Lower lobe of right lung (tissue), 2 donors: ENCODE data around the gene FEZ2. TPM values are rescaled to one million over a fixed set of nuclear protein-coding genes. Genes with fewer than 3 reads are reported as not detected.
A peak's percentile ranks its signal among the peaks of the same experiment; 100 is the strongest.

Experiments used
- ATAC-seq, 2 donors: fragments of 200-7000 bp; cut with Tn5 transposase; one replicate each; pipeline ENCODE4 v1.9.1; 2020 to 2022; ENCODE audit warnings: mild to moderate bottlenecking in 2 of 2, moderate library complexity in 2 of 2
- DNase-seq: peaks from one replicate; pipeline ENCODE4 v3.0.0-alpha.2; 2020
- H3K27ac ChIP-seq: fragments of 200-600 bp; one replicate; pipeline ENCODE4 v1.8.0; 2022
- H3K27me3 ChIP-seq: fragments of 200-600 bp; one replicate; pipeline ENCODE4 v1.8.0; 2022; ENCODE audit warnings: low read depth
- H3K36me3 ChIP-seq: fragments of 200-600 bp; one replicate; pipeline ENCODE4 v1.8.0; 2022; ENCODE audit warnings: mild to moderate bottlenecking
- H3K4me1 ChIP-seq: fragments of 200-600 bp; one replicate; pipeline ENCODE4 v1.8.0; 2022
- H3K4me3 ChIP-seq: fragments of 200-600 bp; one replicate; pipeline ENCODE4 v1.8.0; 2022; ENCODE audit warnings: mild to moderate bottlenecking
- H3K9me3 ChIP-seq: fragments of 200-600 bp; one replicate; pipeline ENCODE4 v1.8.0; 2022
- CTCF ChIP-seq: fragments of 200-600 bp; IDR thresholded peaks from one replicate; pipeline ENCODE4 v1.8.0; 2022; ENCODE audit warnings: antibody characterized with exemption, mild to moderate bottlenecking
- intact Hi-C: fragments of 100-400 bp; cut with DNase I; formaldehyde crosslinking; loops from one replicate; pipeline ENCODE4 v1.11.0; 2022
- total RNA-seq: library from RNA; stranded (reverse); fragmentation: NEBNext Ultra II Directional; extraction: Animal tissue kit (Norgen Biotek cat#: 25700); gene quantifications from one replicate; pipeline ENCODE4 v1.2.1, GENCODE V29; 2021
- donor health status: DM: no; HTN: yes; CAD: no; lungs with severe emphysema.

The FEZ2 gene
- total RNA-seq, 1 donor from 2014 or later, result 44.0 TPM

- no peak for TF ChIP-seq CTCF
- Histone ChIP-seq H3K9me3 (no peaks in the 10 kb centered on the region), H3K4me3 (no peak overlapping the region), H3K36me3 (peaks cover 27% of the 10 kb centered on the region), H3K27ac (peak overlapping the region; percentile 9), H3K4me1 (no peaks in the 10 kb centered on the region), H3K27me3 (no peaks in the 10 kb centered on the region)
- DNase-seq, result no peak
- intact Hi-C loops, result no loop called here
- ATAC-seq, result peak in 1 of 2 donors; percentile 34
Observed at GRCh38 chr2:36530178-36530982, 67.6 kb downstream of the FEZ2 start.

DNA sequence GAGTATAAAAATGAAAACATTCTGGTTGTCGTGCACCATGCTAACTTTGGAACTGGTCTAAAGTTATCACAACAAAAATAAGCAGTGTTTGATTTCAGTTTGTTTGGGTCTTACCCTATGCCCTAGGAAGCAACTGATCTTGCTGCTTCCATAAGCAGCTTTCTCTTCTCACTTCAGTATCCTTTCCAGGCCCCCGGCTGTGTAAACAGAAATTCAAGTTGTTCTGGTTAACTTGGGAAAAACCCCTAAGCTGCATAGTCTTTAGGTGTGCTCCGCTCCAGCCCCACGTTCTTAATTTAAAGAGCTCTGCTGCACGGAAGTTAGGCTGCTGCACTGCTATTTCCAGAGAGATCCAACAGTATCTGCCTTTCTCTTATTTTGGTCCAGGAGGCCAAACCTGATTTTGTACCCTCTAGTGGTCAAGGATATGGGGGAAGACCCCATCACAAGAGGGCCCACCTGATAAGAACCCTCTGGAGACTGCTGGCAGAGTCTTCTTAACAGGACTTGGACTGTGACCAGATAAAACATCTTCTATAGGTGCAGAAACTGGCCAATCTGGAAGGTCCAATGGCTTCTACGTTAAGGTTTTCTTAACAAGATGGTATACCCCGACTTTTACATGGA lies 69.1 kb downstream of the FEZ2 start:
- Histone ChIP-seq H3K4me3 (no peak overlapping the region), H3K27me3 (no peaks in the 10 kb centered on the region), H3K36me3 (peaks cover 39% of the 10 kb centered on the region), H3K4me1 (no peaks in the 10 kb centered on the region), H3K9me3 (no peaks in the 10 kb centered on the region), H3K27ac (no peak overlapping the region)
- TF ChIP-seq CTCF, result no peak
- ATAC-seq (no peak), DNase-seq (no peak)
- intact Hi-C loops, result no loop called here

- H3K36me3 ChIP-seq, result peaks cover 45% of the 10 kb centered on the region
- H3K4me3 ChIP-seq, result no peak overlapping the region
- no peak overlapping the region for H3K27ac ChIP-seq
- H3K27me3 ChIP-seq, result no peaks in the 10 kb centered on the region
- no peak for ATAC-seq
- intact Hi-C loops, result no loop called here
- no peaks in the 10 kb centered on the region for H3K9me3 ChIP-seq
- H3K4me1 ChIP-seq, result no peaks in the 10 kb centered on the region
- TF ChIP-seq CTCF, result no peak
- no peak for DNase-seq
Observed at GRCh38 chr2:36528274-36528673, 69.7 kb downstream of the FEZ2 start.

- H3K4me1 ChIP-seq, result no peaks in the 10 kb centered on the region
- peaks cover 50% of the 10 kb centered on the region for H3K36me3 ChIP-seq
- H3K4me3 ChIP-seq, result no peak overlapping the region
- no peak for ATAC-seq
- DNase-seq, result no peak
- H3K27me3 ChIP-seq, result no peaks in the 10 kb centered on the region
- intact Hi-C loops, result no loop called here
- no peak overlapping the region for H3K27ac ChIP-seq
- TF ChIP-seq CTCF, result no peak
- H3K9me3 ChIP-seq, result no peaks in the 10 kb centered on the region
Observed at GRCh38 chr2:36526226-36526625, 71.7 kb downstream of the FEZ2 start.

DNA sequence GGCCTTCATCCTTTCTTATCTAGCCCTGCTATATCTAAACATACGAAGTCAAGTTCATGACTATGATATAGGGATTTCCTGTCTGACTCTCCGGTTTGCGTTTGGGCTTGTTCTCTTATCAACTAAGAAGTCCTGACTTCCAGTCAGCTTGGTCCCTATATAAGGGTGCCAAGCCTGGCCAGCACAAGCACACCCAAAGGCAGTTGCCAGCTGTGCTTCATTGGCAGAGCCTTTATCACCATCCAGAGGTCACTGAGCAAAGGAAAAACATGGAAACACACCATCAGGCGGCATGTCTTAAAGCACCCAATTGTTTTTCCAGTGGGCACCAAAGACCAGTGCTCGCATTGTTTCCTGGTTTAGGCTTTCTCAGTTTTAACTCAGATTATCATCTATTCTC lies 72.7 kb downstream of the FEZ2 start:
- DNase-seq (no peak), ATAC-seq (no peak)
- Histone ChIP-seq H3K27me3 (no peaks in the 10 kb centered on the region), H3K4me3 (no peak overlapping the region), H3K9me3 (no peaks in the 10 kb centered on the region), H3K27ac (no peak overlapping the region), H3K36me3 (peaks cover 60% of the 10 kb centered on the region), H3K4me1 (no peaks in the 10 kb centered on the region)
- intact Hi-C loops, result no loop called here
- TF ChIP-seq CTCF, result no peak
